K562 (cell line): ENCODE data around the gene DIPK2A. TPM values are rescaled to one million over a fixed set of nuclear protein-coding genes. Genes with fewer than 3 reads are reported as not detected.
A peak's percentile ranks its signal among the peaks of the same experiment; 100 is the strongest.

ENCODE experiments used
- ARID1B ChIP-seq: fragments of 450-650 bp; IDR thresholded peaks from 2 replicates; pipeline ENCODE4 v1.6.1; 2016; ENCODE audit warnings: antibody characterized with exemption, mild to moderate bottlenecking, inconsistent platforms
- EP400 ChIP-seq: fragments of 450-650 bp; IDR thresholded peaks from 2 replicates; pipeline ENCODE4 v1.6.1; 2017; ENCODE audit warnings: antibody characterized with exemption, mild to moderate bottlenecking, moderate library complexity
- HDAC2 ChIP-seq: fragments of 450-650 bp; IDR thresholded peaks from 2 replicates; pipeline ENCODE4 v1.6.1; 2016; ENCODE audit warnings: mild to moderate bottlenecking
- LEF1 ChIP-seq: fragments of 450-650 bp; IDR thresholded peaks from 2 replicates; pipeline ENCODE4 v1.6.1; 2016; ENCODE audit warnings: mild to moderate bottlenecking
- MEF2A ChIP-seq: IDR thresholded peaks from 2 replicates; pipeline ENCODE4 v1.6.1; 2011; ENCODE audit warnings: low read depth, mild to moderate bottlenecking, low read length, moderate library complexity; ENCODE audit not compliant: control insufficient read depth
- NCOR1 ChIP-seq: fragments of 450-650 bp; IDR thresholded peaks from 2 replicates; pipeline ENCODE4 v1.6.1; 2016; ENCODE audit warnings: mild to moderate bottlenecking, moderate library complexity
- NEUROD1 ChIP-seq: fragments of 150-350 bp; IDR thresholded peaks from 2 replicates; pipeline ENCODE4 v1.6.1; 2014; ENCODE audit warnings: borderline replicate concordance, low read length, low read depth; ENCODE audit not compliant: partially characterized antibody
- PRPF4 ChIP-seq: fragments of 200-400 bp; formaldehyde crosslinking; IDR thresholded peaks from one replicate; pipeline ENCODE4 v1.6.1; 2017; ENCODE audit warnings: low read length, low read depth, mild to moderate bottlenecking; ENCODE audit not compliant: insufficient read depth, poor library complexity, severe bottlenecking
- TAF9B ChIP-seq: fragments of 450-650 bp; IDR thresholded peaks from 2 replicates; pipeline ENCODE4 v1.6.1; 2018; ENCODE audit warnings: mild to moderate bottlenecking; ENCODE audit not compliant: partially characterized antibody
- polyA plus RNA-seq, 8 experiments: library from polyadenylated mRNA; depleted of rRNA in 4 of 8; stranded (reverse) in 5 of 8; unstranded in 3 of 8; fragments of >200 nt; fragmentation: Nextera tagmentation in 2 of 8; fragmentation: Illumina TruSeq in 1 of 8; extraction: Ambion mirVana in 2 of 8; extraction: Trizol in 1 of 8; gene quantifications; 2 replicates each; pipeline versions ENCODE4 v1.2.1 to v1.2.3, GENCODE V29; 2011 to 2014; ENCODE audit warnings: inconsistent platforms in 1 of 8, missing spikeins in 1 of 8
- total RNA-seq, 7 experiments: library from RNA; depleted of rRNA in 6 of 7; stranded (reverse); fragments of >200 nt in 6 of 7; fragmentation: Illumina TruSeq in 2 of 7; extraction: Trizol in 2 of 7; gene quantifications; 2 replicates each; pipeline versions ENCODE4 v1.2.1 to v1.2.3, GENCODE V29; 2011 to 2021; ENCODE audit warnings: low replicate concordance in 1 of 7
- TF ChIP-seq, protein P1 (sequence below), 2 experiments: fragments of 150-350 bp in 1 of 2; IDR thresholded peaks; 2 replicates each; pipeline ENCODE4 v1.6.1; 2012 to 2016; ENCODE audit warnings: low read depth in 2 of 2, low read length in 2 of 2, mild to moderate bottlenecking in 1 of 2, moderate library complexity in 1 of 2
- TF ChIP-seq, protein P2 (sequence below): fragments of 450-650 bp; IDR thresholded peaks from 2 replicates; pipeline ENCODE4 v1.6.1; 2017; ENCODE audit warnings: antibody characterized with exemption, mild to moderate bottlenecking
- TF ChIP-seq, protein P3 (sequence below), 2 experiments: IDR thresholded peaks in 1 of 2; conservative IDR thresholded peaks in 1 of 2; 2 replicates each; pipeline ENCODE4 v1.6.1; 2016; ENCODE audit warnings: low read depth in 2 of 2, mild to moderate bottlenecking in 1 of 2, missing compliant biosample characterization in 1 of 2, missing genetic modification characterization in 1 of 2, moderate library complexity in 1 of 2

Gene DIPK2A
- total and polyA plus RNA-seq, 9 of the 15 experiments (the other 6 are each of a cell fraction or from before 2014, with no cell fraction given): 3.3 to 15.7 (median 7.8) TPM

DNA sequence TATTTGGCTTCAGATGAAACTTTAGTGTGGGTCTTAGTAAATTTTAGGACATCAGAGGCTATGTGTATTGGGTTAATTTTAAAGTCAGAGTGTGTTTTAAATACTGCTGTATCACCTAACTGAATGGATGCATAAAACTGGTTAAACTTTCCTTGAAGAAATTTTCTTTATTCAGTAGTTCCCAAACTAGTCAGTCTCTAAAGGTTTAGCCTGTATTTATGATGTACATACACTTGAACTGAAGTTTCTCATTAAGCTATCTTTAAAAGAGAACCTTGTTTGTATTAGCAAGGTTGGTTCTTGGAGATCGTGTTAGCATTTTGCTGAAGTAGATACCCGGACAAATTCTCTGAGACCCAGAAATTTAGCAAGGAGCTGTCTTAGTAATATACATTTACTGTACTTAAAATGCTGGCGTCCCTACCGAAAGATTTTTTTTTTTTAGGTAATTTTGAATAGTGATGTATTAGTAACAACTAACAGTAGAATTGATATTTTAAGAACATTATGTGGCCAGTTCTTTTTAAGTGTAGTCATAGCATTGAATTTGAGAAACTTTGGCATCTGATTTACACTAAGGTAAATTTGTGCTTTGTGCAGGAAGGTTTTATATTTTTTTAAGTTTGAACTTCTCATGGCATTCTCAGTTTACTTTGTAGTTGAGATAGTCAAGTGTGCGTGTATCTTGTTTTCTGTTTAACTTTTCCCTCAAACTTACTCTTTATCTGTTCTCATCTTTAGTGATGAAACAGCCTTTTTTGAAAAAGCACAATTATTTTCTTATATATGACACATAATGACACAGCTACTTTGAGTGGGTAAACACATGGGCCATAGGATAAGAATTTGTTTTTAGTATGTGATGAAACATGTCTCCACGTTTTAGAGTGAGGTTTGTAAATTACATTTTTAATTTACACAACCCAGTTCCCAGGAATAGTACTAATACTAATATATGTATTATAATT is 2.9 kb downstream of the DIPK2A start (continued):
- TF ChIP-seq, protein P1, sequence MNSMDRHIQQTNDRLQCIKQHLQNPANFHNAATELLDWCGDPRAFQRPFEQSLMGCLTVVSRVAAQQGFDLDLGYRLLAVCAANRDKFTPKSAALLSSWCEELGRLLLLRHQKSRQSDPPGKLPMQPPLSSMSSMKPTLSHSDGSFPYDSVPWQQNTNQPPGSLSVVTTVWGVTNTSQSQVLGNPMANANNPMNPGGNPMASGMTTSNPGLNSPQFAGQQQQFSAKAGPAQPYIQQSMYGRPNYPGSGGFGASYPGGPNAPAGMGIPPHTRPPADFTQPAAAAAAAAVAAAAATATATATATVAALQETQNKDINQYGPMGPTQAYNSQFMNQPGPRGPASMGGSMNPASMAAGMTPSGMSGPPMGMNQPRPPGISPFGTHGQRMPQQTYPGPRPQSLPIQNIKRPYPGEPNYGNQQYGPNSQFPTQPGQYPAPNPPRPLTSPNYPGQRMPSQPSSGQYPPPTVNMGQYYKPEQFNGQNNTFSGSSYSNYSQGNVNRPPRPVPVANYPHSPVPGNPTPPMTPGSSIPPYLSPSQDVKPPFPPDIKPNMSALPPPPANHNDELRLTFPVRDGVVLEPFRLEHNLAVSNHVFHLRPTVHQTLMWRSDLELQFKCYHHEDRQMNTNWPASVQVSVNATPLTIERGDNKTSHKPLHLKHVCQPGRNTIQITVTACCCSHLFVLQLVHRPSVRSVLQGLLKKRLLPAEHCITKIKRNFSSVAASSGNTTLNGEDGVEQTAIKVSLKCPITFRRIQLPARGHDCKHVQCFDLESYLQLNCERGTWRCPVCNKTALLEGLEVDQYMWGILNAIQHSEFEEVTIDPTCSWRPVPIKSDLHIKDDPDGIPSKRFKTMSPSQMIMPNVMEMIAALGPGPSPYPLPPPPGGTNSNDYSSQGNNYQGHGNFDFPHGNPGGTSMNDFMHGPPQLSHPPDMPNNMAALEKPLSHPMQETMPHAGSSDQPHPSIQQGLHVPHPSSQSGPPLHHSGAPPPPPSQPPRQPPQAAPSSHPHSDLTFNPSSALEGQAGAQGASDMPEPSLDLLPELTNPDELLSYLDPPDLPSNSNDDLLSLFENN (IDR thresholded peaks at IDR 0.05; ENCODE audit: low read depth in 2 of 2, low read length in 2 of 2): 0 out of 4 replicates have a peak, but pooled peaks of 1 of the 2 experiments have one; percentile 39
- TF ChIP-seq NEUROD1: no peak
- peak; percentile 18; the same call in 1 of the 2 replicates for TF ChIP-seq MEF2A
- peak; percentile 41 for TF ChIP-seq NCOR1
- peak; percentile 83 for TF ChIP-seq ARID1B
- TF ChIP-seq, protein P2, sequence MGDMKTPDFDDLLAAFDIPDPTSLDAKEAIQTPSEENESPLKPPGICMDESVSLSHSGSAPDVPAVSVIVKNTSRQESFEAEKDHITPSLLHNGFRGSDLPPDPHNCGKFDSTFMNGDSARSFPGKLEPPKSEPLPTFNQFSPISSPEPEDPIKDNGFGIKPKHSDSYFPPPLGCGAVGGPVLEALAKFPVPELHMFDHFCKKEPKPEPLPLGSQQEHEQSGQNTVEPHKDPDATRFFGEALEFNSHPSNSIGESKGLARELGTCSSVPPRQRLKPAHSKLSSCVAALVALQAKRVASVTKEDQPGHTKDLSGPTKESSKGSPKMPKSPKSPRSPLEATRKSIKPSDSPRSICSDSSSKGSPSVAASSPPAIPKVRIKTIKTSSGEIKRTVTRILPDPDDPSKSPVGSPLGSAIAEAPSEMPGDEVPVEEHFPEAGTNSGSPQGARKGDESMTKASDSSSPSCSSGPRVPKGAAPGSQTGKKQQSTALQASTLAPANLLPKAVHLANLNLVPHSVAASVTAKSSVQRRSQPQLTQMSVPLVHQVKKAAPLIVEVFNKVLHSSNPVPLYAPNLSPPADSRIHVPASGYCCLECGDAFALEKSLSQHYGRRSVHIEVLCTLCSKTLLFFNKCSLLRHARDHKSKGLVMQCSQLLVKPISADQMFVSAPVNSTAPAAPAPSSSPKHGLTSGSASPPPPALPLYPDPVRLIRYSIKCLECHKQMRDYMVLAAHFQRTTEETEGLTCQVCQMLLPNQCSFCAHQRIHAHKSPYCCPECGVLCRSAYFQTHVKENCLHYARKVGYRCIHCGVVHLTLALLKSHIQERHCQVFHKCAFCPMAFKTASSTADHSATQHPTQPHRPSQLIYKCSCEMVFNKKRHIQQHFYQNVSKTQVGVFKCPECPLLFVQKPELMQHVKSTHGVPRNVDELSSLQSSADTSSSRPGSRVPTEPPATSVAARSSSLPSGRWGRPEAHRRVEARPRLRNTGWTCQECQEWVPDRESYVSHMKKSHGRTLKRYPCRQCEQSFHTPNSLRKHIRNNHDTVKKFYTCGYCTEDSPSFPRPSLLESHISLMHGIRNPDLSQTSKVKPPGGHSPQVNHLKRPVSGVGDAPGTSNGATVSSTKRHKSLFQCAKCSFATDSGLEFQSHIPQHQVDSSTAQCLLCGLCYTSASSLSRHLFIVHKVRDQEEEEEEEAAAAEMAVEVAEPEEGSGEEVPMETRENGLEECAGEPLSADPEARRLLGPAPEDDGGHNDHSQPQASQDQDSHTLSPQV: no peak
- no peak for TF ChIP-seq HDAC2
- peak; percentile 44 for TF ChIP-seq TAF9B
- peak; percentile 56; the same call in 1 of the 2 replicates for TF ChIP-seq EP400
- peak; percentile 58; the same call in 1 of the 2 replicates for TF ChIP-seq LEF1
- no peak for TF ChIP-seq PRPF4
- TF ChIP-seq, protein P3, sequence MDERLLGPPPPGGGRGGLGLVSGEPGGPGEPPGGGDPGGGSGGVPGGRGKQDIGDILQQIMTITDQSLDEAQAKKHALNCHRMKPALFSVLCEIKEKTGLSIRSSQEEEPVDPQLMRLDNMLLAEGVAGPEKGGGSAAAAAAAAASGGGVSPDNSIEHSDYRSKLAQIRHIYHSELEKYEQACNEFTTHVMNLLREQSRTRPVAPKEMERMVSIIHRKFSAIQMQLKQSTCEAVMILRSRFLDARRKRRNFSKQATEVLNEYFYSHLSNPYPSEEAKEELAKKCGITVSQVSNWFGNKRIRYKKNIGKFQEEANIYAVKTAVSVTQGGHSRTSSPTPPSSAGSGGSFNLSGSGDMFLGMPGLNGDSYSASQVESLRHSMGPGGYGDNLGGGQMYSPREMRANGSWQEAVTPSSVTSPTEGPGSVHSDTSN (CRISPR knock-in tag; IDR thresholded peaks at IDR 0.05; ENCODE audit: low read depth): no peak
- TF ChIP-seq, protein P3 (tag; conservative IDR thresholded peaks at IDR 0.05; ENCODE audit: low read depth): 0 out of 2 replicates have a peak, but pooled peaks have one; percentile 45
